Muscle layer of colon (tissue), 2 donors: ENCODE measurements around the gene TLDC2.
"Not testable (repeated sequence)": the region's sequence is repeated elsewhere in the genome, so short reads cannot be mapped to it uniquely, and the experiment has no call there.

Source experiments
- H3K27ac ChIP-seq: one replicate; pipeline ENCODE4 v1.7.0; 2013; ENCODE audit warnings: low read depth, mild to moderate bottlenecking, low read length, moderate library complexity
- H3K27me3 ChIP-seq, 2 donors: one replicate each; pipeline ENCODE4 v1.7.0; 2013; ENCODE audit warnings: low read length in 2 of 2, mild to moderate bottlenecking in 2 of 2; ENCODE audit not compliant: insufficient read depth in 2 of 2, control insufficient read depth in 1 of 2
- H3K36me3 ChIP-seq: one replicate; pipeline ENCODE4 v1.7.0; 2013; ENCODE audit warnings: mild to moderate bottlenecking, low read length; ENCODE audit not compliant: insufficient read depth
- H3K4me1 ChIP-seq: one replicate; pipeline ENCODE4 v1.7.0; 2013; ENCODE audit warnings: mild to moderate bottlenecking, low read length; ENCODE audit not compliant: insufficient read depth
- H3K4me3 ChIP-seq, 2 donors: one replicate each; pipeline ENCODE4 v1.7.0; 2013; ENCODE audit warnings: low read length in 2 of 2, low read depth in 1 of 2, mild to moderate bottlenecking in 1 of 2, moderate library complexity in 1 of 2
- H3K9ac ChIP-seq: one replicate; pipeline ENCODE4 v1.7.0; 2013; ENCODE audit warnings: low read length
- H3K9me3 ChIP-seq: one replicate; pipeline ENCODE4 v1.7.0; 2013; ENCODE audit warnings: mild to moderate bottlenecking, low read length
- donor health status: abdominal sarcoma.
- donor health status: Adenocarcinoma of cecum.

Gene TLDC2

DNA sequence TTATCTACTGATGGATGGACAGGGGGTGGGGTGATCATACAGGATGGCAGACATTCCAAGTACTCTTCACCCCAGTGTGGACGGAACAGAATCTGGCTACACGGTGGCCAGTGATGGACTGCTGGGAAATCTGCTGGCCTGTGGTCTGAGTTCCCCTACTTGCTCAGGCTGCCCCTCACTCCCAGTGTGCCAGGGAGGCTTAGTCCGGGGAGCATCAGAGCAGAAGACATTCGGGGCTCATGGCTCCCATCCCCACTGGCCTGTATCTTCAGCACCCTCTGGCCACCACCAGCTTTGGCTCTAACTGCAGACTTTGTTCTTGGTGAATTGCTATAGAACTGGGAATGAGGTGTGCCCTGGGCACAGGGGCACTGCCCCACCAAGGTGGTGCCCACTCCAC is 15.3 kb downstream of the TLDC2 start:
- Histone ChIP-seq H3K4me1 (peaks cover 7% of the 10 kb centered on the region), H3K4me3 (no peak overlapping the region), H3K9ac (no peak overlapping the region), H3K27ac (no peak overlapping the region), H3K27me3 (no peaks in the 10 kb centered on the region), H3K9me3 (no peaks in the 10 kb centered on the region), H3K36me3 (peaks cover 26% of the 10 kb centered on the region)

DNA sequence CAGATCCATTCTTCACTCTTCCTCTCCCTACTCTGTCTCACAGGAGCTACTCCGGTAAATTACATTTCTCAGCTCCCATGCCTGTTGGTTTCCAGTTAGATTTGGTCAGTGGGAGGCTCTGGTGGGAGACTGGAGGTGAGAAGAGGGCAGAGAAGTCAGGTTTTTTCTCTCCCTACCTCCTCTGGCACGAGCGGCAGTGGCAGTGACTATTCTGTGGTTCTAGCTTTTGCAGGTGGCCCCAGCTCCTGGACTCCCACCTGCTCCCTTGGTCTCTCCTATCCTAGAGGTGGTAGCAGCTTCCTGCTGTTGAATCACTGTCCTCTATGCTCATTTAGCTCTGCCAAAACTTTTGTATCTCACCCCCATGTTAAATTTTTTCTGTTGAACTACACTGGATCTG is 17.9 kb downstream of the TLDC2 start:
- H3K9me3 ChIP-seq = no peaks in the 10 kb centered on the region
- no peak overlapping the region for H3K9ac ChIP-seq
- H3K4me1 ChIP-seq = no peaks in the 10 kb centered on the region
- no peaks in the 10 kb centered on the region for H3K27me3 ChIP-seq
- no peak overlapping the region for H3K27ac ChIP-seq
- no peak overlapping the region for H3K4me3 ChIP-seq
- H3K36me3 ChIP-seq = peaks cover 43% of the 10 kb centered on the region

DNA sequence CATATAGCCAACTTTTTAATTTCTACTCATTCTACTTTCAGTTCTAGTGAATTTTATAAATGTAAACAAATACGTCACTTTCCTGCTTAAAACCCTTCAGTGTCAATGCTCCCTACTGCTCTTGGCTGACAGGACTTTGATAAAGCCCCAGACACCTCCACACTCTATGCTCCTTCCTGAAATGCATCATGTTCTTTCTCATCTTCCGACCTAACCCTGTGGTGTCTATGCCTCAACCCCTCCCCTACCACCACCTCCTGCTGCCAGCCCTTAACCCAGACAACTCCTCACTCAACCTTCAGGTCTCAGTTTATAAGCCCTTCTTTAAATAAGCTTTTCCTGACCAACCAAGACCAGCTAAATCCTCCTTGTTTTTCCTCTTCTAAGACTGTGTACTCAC is 19.1 kb downstream of the TLDC2 start:
- Histone ChIP-seq H3K27me3 (no peaks in the 10 kb centered on the region), H3K9ac (no peak overlapping the region), H3K9me3 (no peaks in the 10 kb centered on the region), H3K4me1 (no peaks in the 10 kb centered on the region), H3K4me3 (no peak overlapping the region), H3K27ac (no peak overlapping the region), H3K36me3 (peaks cover 48% of the 10 kb centered on the region)

DNA sequence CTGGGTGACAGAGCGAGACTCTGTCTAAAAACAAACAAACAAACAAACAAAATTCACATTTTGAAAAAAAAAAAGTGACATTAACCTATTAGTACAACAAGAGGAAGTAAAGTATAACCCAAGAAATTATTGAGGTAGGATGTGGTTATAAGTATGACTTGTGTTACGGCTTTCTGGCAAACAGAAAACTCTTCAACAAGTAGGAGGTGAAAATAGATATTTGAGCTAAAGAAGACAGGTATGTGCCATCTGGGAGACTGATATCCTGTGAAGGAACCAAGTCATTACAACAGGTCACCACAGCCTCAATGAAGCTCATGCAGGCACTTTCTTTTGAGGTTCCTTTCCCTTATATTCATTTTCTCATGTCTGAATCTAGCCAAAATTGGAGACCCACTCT is 28.8 kb downstream of the TLDC2 start:
- H3K36me3 ChIP-seq = peaks cover 13% of the 10 kb centered on the region
- no peaks in the 10 kb centered on the region for H3K9me3 ChIP-seq

DNA sequence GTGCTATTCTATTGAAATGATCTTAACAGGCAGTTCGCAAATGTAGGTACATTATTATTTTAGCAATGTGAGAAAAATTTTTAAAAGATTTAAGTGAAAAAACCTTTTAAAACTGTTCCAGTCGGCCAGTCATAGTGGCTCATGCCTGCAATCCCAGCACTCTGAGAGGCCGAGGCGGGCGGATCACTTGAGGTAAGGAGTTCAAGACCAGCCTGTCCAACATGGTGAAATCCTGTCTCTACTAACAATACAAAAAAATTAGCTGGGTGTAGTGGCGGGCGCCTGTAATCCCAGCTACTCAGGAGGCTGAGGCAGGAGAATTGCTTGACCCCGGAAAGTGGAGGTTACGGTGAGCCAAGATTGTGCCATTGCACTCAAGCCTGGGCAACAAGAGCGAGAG is 29.6 kb downstream of the TLDC2 start:
- not testable (repeated sequence) for H3K4me1 ChIP-seq, H3K4me3 ChIP-seq, H3K27me3 ChIP-seq, H3K9ac ChIP-seq, H3K27ac ChIP-seq, H3K9me3 ChIP-seq
- peaks cover 12% of the 10 kb centered on the region for H3K36me3 ChIP-seq

More for the DNA sequence above, 28.8 kb downstream of the TLDC2 start:
- no peak overlapping the region for H3K9ac ChIP-seq
- no peaks in the 10 kb centered on the region for H3K4me1 ChIP-seq
- H3K4me3 ChIP-seq = no peak overlapping the region
- no peak overlapping the region for H3K27ac ChIP-seq
- H3K27me3 ChIP-seq = no peaks in the 10 kb centered on the region

DNA sequence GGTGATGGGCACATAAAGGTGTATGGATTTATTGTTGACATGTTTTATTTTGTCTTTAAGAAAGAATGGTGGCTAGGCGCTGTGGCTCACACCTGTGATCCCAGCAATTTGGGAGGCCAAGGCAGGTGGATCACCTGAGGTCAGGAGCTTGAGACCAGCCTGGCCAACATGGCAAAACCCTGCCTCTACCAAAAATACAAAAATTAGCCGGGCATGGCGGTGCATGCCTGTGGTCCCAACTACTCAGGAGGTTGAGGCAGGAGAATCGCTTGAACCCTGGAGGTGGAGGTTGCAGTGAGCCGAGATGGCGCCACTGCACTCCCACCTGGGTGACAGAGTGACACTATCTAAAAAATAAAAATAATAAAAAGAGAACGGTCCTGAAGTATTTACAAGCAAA is 30.1 kb downstream of the TLDC2 start:
- H3K9ac ChIP-seq, H3K4me3 ChIP-seq, H3K4me1 ChIP-seq, H3K27me3 ChIP-seq, H3K27ac ChIP-seq, H3K9me3 ChIP-seq: not testable (repeated sequence)
- H3K36me3 ChIP-seq = peaks cover 12% of the 10 kb centered on the region

DNA sequence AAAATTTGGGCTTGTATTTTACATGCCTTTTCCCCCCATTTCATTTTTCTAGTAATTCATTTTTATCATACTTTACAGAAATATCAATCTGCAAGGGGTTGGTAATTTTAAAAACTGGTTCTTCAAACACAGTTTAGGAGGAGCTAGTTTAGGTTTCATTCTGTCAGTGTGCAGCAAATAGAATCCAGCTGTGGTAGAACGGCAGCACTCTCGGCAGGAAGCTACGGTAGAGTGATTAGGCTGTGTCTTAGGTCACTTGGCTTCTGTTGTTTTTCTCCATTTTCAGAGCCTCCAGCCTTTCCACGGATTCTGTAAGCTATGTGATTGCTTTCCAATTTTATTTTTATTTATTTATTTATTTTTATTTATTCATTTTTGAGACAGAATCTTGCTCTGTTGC is 32.7 kb downstream of the TLDC2 start:
- Histone ChIP-seq H3K4me1 (no peaks in the 10 kb centered on the region), H3K36me3 (peaks cover 12% of the 10 kb centered on the region), H3K9ac (no peak overlapping the region), H3K27ac (no peak overlapping the region), H3K27me3 (no peaks in the 10 kb centered on the region), H3K4me3 (no peak overlapping the region), H3K9me3 (no peaks in the 10 kb centered on the region)

DNA sequence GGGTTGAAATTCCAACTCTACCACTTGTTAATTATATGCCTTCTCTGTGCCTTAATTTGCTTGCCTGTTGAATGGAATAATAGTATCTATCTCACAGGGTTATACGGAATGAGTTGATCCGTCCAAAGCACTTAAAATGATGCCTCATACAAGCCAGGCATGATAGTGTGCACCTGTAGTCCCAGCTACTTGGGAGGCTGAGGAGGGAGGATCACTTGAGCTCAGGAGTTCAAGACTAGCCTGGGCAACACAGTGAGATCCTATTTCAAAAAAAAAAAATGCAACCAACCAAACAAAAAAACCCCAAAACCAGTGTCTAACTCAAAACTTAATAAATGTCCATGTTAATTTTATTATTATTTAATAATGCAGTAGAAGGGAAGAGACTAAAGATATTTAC is 40.3 kb downstream of the TLDC2 start:
- H3K36me3 ChIP-seq = peaks cover 5% of the 10 kb centered on the region
- H3K4me1 ChIP-seq = no peaks in the 10 kb centered on the region
- H3K27me3 ChIP-seq = no peaks in the 10 kb centered on the region
- no peak overlapping the region for H3K9ac ChIP-seq
- H3K27ac ChIP-seq = no peak overlapping the region
- no peaks in the 10 kb centered on the region for H3K9me3 ChIP-seq
- H3K4me3 ChIP-seq = no peak overlapping the region

DNA sequence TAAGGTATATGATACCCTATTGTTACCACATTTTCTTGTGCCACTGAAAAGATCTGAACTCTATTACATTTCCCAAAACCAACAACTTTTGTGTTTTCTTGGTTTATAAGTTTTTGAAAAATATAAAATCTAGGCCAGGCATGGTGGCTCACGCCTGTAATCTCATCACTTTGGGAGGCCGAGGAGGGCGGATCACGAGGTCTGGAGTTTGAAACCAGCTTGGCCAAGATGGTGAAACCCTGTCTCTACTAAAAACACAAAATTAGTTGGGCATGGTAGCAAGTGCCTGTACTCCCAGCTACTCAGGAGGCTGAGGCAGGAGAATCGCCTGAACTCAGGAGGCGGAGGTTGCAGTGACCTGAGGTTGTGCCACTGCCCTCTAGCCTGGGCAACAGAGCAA is 41.3 kb downstream of the TLDC2 start:
- peaks cover 5% of the 10 kb centered on the region for H3K36me3 ChIP-seq
- H3K9ac ChIP-seq = no peak overlapping the region
- H3K27ac ChIP-seq = no peak overlapping the region
- H3K9me3 ChIP-seq = no peaks in the 10 kb centered on the region
- no peak overlapping the region for H3K4me3 ChIP-seq
- H3K4me1 ChIP-seq = no peaks in the 10 kb centered on the region
- no peaks in the 10 kb centered on the region for H3K27me3 ChIP-seq

DNA sequence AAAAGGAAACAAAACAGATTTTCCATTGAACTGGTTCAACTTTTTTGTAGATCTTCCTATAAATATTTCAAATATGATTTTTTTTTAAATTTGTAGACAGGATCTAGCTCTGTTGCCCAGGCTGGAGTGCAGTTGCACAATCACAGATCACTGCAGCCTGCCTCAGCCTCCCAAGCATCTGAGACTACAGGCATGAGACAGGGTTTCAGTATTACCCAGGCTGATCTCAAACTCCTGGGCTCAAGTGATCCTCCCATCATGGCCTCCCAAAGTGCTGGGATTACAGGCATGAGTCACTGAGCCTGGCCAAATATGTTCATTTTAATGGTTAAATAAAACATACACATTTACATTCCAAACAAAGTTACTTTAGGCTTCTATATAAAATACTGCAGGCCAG is 42.0 kb downstream of the TLDC2 start:
- Histone ChIP-seq H3K4me1 (no peaks in the 10 kb centered on the region), H3K27ac (no peak overlapping the region), H3K27me3 (no peaks in the 10 kb centered on the region), H3K4me3 (no peak overlapping the region), H3K36me3 (peaks cover 5% of the 10 kb centered on the region), H3K9ac (no peak overlapping the region), H3K9me3 (no peaks in the 10 kb centered on the region)

DNA sequence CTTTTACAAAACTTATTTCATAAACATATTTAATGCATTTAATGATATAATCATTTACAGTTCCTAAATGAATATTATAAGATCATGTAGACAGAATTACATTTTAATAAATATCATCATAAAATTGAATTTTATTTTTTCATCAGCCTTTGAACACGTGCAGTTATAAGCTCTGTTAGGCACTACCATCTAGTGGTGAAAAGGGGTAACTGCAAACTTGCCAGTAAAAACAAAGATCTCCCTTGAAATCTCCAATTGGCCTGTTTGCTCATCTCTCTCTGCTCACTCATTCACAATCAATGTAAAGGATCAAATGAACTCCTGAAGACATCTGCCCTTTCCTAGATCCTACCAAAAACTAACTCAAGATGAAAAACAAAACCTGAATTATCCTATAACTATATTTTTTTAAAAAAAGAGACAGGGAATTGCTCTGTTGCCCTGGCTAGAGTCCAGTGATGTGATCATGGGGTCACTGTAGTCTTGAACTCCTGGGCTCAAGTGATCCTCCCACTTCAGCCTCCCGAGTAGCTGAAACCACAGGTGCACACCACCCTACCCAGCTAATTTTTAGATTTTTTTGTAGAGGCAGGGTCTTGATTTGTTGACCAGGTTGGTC is 43.9 kb downstream of the TLDC2 start:
- Histone ChIP-seq H3K4me1 (no peaks in the 10 kb centered on the region), H3K27me3 (no peaks in the 10 kb centered on the region), H3K4me3 (no peak overlapping the region), H3K36me3 (peaks cover 3% of the 10 kb centered on the region), H3K9me3 (no peaks in the 10 kb centered on the region), H3K27ac (no peak overlapping the region), H3K9ac (no peak overlapping the region)

DNA sequence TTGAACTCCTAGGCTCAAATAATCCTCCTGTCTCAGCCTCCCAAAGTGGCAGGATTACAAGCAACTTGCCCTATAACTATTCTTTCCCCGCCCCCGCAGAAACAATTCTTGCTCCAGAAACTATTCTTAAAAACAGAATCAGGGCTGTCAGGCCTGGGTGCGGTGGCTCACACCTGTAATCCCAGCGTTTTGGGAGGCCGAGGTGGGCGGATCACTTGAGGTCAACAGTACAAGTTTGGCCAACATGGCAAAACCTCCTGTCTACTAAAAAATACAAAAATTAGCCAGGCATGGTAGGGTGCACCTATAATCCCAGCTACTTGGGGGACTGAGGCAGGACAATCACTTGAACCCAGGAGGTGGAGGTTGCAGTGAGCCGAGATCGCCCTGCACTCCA is 44.4 kb downstream of the TLDC2 start:
- Histone ChIP-seq H3K27ac (no peak overlapping the region), H3K9me3 (no peaks in the 10 kb centered on the region), H3K4me3 (no peak overlapping the region), H3K36me3 (no peaks in the 10 kb centered on the region), H3K4me1 (no peaks in the 10 kb centered on the region), H3K9ac (no peak overlapping the region), H3K27me3 (no peaks in the 10 kb centered on the region)
